Parathyroid adenoma (tissue), 2 donors: ENCODE data around the gene C14orf180.

Source experiments
- H2AFZ ChIP-seq: fragments of 300-600 bp; sonication (generic); one replicate; pipeline ENCODE4 v1.7.0; 2017; ENCODE audit warnings: antibody characterized with exemption, mild to moderate bottlenecking
- H3K27ac ChIP-seq: fragments of 300-600 bp; sonication (generic); one replicate; pipeline ENCODE4 v1.7.0; 2017
- H3K27me3 ChIP-seq: fragments of 300-600 bp; sonication (generic); one replicate; pipeline ENCODE4 v1.7.0; 2017; ENCODE audit warnings: low read length; ENCODE audit not compliant: control insufficient read depth, insufficient read depth
- H3K36me3 ChIP-seq: fragments of 300-600 bp; sonication (generic); one replicate; pipeline ENCODE4 v1.7.0; 2017; ENCODE audit warnings: low read length; ENCODE audit not compliant: control insufficient read depth, insufficient read depth
- H3K4me1 ChIP-seq: fragments of 300-600 bp; sonication (generic); one replicate; pipeline ENCODE4 v1.7.0; 2017; ENCODE audit warnings: control low read depth
- H3K4me2 ChIP-seq: fragments of 300-600 bp; sonication (generic); one replicate; pipeline ENCODE4 v1.7.0; 2017; ENCODE audit warnings: low read length
- H3K4me3 ChIP-seq: fragments of 300-600 bp; sonication (generic); one replicate; pipeline ENCODE4 v1.7.0; 2017; ENCODE audit warnings: low read depth, low read length
- H3K79me2 ChIP-seq: fragments of 300-600 bp; sonication (generic); one replicate; pipeline ENCODE4 v1.7.0; 2017; ENCODE audit warnings: control low read depth
- H3K9ac ChIP-seq: fragments of 300-600 bp; sonication (generic); one replicate; pipeline ENCODE4 v1.7.0; 2017; ENCODE audit warnings: mild to moderate bottlenecking
- H3K9me3 ChIP-seq: fragments of 300-600 bp; sonication (generic); one replicate; pipeline ENCODE4 v1.7.0; 2017; ENCODE audit warnings: low read length; ENCODE audit not compliant: control insufficient read depth
- TF ChIP-seq, protein P1 (sequence below): fragments of 300-600 bp; sonication (generic); IDR thresholded peaks from one replicate; pipeline ENCODE4 v1.7.0; 2017; ENCODE audit warnings: antibody characterized with exemption, mild to moderate bottlenecking
- donor health status: primary hyperparathyroidism.

The C14orf180 gene

DNA sequence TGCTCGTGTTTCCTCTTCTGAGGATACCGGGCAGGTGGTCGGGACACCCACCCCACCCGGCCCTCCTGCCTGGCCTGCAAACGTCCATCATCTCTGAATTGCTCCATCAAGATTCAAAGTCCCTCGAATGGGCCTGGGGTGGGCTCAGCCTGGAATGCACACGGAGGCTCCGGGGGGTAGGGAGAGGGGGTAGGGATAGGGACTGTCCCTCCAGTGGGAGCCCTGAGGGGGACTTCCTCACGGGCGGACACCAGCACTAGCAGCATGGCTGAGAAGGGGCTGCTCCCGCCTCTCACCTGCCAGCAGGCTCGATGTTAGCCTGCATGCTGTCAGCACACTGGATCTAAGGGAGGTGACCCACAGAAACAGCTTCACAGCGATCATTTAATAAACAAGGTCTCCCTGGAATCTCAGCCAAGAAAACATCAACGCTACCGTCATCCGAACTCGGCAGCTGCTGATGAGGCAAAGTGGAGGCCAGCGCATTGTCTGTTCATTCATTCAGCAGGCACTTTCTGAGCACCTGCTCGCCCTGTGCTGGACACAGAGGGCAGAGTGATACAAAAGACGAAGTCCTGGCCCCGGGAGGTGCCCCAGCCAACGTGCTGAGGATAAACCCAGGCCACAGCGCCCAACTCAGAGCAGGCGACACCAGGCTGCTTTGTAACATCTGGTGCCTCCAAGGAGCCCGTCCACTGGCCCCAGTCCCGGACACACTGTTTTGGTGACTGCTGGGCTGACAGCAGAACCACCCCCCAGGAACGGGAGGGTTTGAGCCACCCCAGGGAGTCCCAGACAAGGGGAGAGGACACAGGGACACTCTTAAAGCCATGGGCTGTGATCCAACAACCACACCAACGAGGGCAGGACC, 18.7 kb downstream of the C14orf180 start:
- H3K27me3 ChIP-seq = no peaks in the 10 kb centered on the region
- TF ChIP-seq, protein P1, sequence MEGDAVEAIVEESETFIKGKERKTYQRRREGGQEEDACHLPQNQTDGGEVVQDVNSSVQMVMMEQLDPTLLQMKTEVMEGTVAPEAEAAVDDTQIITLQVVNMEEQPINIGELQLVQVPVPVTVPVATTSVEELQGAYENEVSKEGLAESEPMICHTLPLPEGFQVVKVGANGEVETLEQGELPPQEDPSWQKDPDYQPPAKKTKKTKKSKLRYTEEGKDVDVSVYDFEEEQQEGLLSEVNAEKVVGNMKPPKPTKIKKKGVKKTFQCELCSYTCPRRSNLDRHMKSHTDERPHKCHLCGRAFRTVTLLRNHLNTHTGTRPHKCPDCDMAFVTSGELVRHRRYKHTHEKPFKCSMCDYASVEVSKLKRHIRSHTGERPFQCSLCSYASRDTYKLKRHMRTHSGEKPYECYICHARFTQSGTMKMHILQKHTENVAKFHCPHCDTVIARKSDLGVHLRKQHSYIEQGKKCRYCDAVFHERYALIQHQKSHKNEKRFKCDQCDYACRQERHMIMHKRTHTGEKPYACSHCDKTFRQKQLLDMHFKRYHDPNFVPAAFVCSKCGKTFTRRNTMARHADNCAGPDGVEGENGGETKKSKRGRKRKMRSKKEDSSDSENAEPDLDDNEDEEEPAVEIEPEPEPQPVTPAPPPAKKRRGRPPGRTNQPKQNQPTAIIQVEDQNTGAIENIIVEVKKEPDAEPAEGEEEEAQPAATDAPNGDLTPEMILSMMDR = no peak
- peak overlapping the region; percentile 45 for H3K27ac ChIP-seq
- H3K36me3 ChIP-seq = no peaks in the 10 kb centered on the region
- H3K4me3 ChIP-seq = no peak overlapping the region
- peaks cover 25% of the 10 kb centered on the region for H3K4me1 ChIP-seq
- no peaks in the 10 kb centered on the region for H3K9me3 ChIP-seq
- peak overlapping the region; percentile 28 for H3K4me2 ChIP-seq
- no peaks in the 10 kb centered on the region for H3K79me2 ChIP-seq
- H2AFZ ChIP-seq = peak overlapping the region; percentile 34
- H3K9ac ChIP-seq = no peak overlapping the region

GRCh38 chr14:104598910-104599273, 19.3 kb downstream of the C14orf180 start:
- peaks cover 25% of the 10 kb centered on the region for H3K4me1 ChIP-seq
- H2AFZ ChIP-seq = no peak overlapping the region
- H3K9ac ChIP-seq = no peak overlapping the region
- no peaks in the 10 kb centered on the region for H3K9me3 ChIP-seq
- H3K27ac ChIP-seq = peak overlapping the region; percentile 45
- H3K36me3 ChIP-seq = no peaks in the 10 kb centered on the region
- TF ChIP-seq, protein P1 = no peak
- H3K79me2 ChIP-seq = no peaks in the 10 kb centered on the region
- no peaks in the 10 kb centered on the region for H3K27me3 ChIP-seq
- no peak overlapping the region for H3K4me2 ChIP-seq
- no peak overlapping the region for H3K4me3 ChIP-seq

- no peak overlapping the region for H3K4me3 ChIP-seq
- H3K9me3 ChIP-seq = no peaks in the 10 kb centered on the region
- no peak overlapping the region for H2AFZ ChIP-seq
- TF ChIP-seq, protein P1 = no peak
- H3K9ac ChIP-seq = no peak overlapping the region
- H3K4me2 ChIP-seq = no peak overlapping the region
- H3K79me2 ChIP-seq = no peaks in the 10 kb centered on the region
- no peak overlapping the region for H3K27ac ChIP-seq
- H3K27me3 ChIP-seq = no peaks in the 10 kb centered on the region
- H3K36me3 ChIP-seq = no peaks in the 10 kb centered on the region
- H3K4me1 ChIP-seq = peaks cover 25% of the 10 kb centered on the region
Measured at GRCh38 chr14:104599446-104599845, 19.9 kb downstream of the C14orf180 start.

DNA sequence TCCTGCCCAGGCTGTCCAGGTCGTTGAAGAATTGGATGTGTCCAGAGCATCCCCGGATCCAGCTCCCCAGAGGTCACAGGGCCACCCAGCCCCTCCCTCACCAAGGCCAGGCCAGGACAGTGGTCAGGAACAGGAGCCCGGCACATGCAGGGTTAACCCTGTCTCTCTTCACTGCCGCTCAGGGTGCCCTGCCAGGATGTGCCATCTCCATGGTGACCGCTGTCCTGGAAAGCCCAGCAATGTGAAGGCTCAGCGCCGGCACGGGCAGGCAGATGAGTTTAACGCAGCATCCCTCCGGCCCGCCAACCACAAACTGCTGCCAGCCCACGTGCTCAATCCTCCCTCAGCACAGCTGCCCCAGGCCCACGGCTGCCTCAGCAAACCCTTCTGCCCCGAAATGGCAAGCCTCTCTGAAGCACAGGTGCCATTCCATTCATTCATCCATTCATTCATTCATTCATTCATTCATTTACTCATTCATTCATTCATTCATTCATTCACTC, 20.6 kb downstream of the C14orf180 start:
- Histone ChIP-seq H3K36me3 (no peaks in the 10 kb centered on the region), H3K9me3 (no peaks in the 10 kb centered on the region), H3K4me2 (no peak overlapping the region), H3K27me3 (no peaks in the 10 kb centered on the region), H3K27ac (no peak overlapping the region), H3K79me2 (no peaks in the 10 kb centered on the region), H3K4me3 (no peak overlapping the region), H3K9ac (no peak overlapping the region), H3K4me1 (peaks cover 25% of the 10 kb centered on the region), H2AFZ (no peak overlapping the region)
- TF ChIP-seq, protein P1 = no peak
